HUES64 (cell line): ENCODE results near the gene RTTN.

Source experiments
- H3K27ac ChIP-seq: 2 replicates; pipeline ENCODE4 v1.7.0; 2013; ENCODE audit warnings: low read depth, low read length, inconsistent platforms
- H3K27me3 ChIP-seq: 2 replicates; pipeline ENCODE4 v1.6.1; 2013; ENCODE audit warnings: mild to moderate bottlenecking, low read length; ENCODE audit not compliant: insufficient read depth
- H3K36me3 ChIP-seq: 2 replicates; pipeline ENCODE4 v1.6.1; 2013; ENCODE audit warnings: mild to moderate bottlenecking, low read length; ENCODE audit not compliant: insufficient read depth
- H3K4me1 ChIP-seq: 2 replicates; pipeline ENCODE4 v1.6.1; 2013; ENCODE audit warnings: mild to moderate bottlenecking, low read length, moderate library complexity; ENCODE audit not compliant: insufficient read depth
- H3K4me3 ChIP-seq: 2 replicates; pipeline ENCODE4 v1.5.1; 2013; ENCODE audit warnings: mild to moderate bottlenecking, low read length, moderate library complexity
- H3K9ac ChIP-seq: 2 replicates; pipeline ENCODE4 v1.6.1; 2013; ENCODE audit warnings: mild to moderate bottlenecking, low read depth, low read length
- H3K9me3 ChIP-seq: 2 replicates; pipeline ENCODE4 v1.6.1; 2013; ENCODE audit warnings: low read depth, low read length; ENCODE audit not compliant: insufficient read depth
- WGBS: fragments of 150-250, 120-280 bp; methylation state at CpG from one replicate; pipeline ENCODE4 v1.1.7; 2013; ENCODE audit warnings: missing lambda C conversion rate; 5-methylcytosine and 5-hydroxymethylcytosine counted together

RTTN gene

GRCh38 chr18:70028084-70028483 lies 177.4 kb downstream of the RTTN start:
- WGBS, result 89% methylated on average over 3 of the region's 3 CpGs
- no peak overlapping the region for H3K4me3 ChIP-seq
- no peak overlapping the region for H3K9ac ChIP-seq
- no peak overlapping the region for H3K27ac ChIP-seq
- H3K9me3 ChIP-seq, result no peaks in the 10 kb centered on the region
- no peaks in the 10 kb centered on the region for H3K27me3 ChIP-seq
- no peaks in the 10 kb centered on the region for H3K4me1 ChIP-seq
- H3K36me3 ChIP-seq, result peaks cover 19% of the 10 kb centered on the region

GRCh38 chr18:70025580-70025979 lies 179.9 kb downstream of the RTTN start:
- no peak overlapping the region for H3K27ac ChIP-seq
- H3K4me3 ChIP-seq, result no peak overlapping the region
- no peaks in the 10 kb centered on the region for H3K9me3 ChIP-seq
- WGBS, result 91% methylated on average over 5 of the region's 5 CpGs
- H3K27me3 ChIP-seq, result no peaks in the 10 kb centered on the region
- H3K36me3 ChIP-seq, result peaks cover 29% of the 10 kb centered on the region
- no peaks in the 10 kb centered on the region for H3K4me1 ChIP-seq
- no peak overlapping the region for H3K9ac ChIP-seq

DNA sequence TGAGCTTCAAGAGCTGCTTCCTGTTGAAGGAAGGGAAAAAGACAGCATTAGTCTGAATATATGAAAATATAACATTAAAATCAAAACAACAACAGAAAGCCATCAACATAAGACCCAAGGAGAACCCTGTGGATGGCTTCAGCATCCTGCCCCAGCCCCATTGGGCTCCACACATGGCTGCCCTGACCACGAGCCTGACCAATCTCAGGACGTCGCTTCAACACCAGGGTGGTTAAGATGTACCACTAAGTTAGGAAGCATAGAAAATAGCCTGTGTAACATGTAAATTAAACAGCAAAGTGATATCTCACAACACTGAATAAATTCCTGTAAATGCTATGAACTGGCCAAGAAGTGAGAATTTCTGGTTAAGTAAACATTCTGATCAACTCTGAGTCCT lies 180.7 kb downstream of the RTTN start:
- Histone ChIP-seq H3K4me1 (no peaks in the 10 kb centered on the region), H3K27ac (no peak overlapping the region), H3K4me3 (no peak overlapping the region), H3K9me3 (no peaks in the 10 kb centered on the region), H3K36me3 (peaks cover 33% of the 10 kb centered on the region), H3K9ac (no peak overlapping the region), H3K27me3 (no peaks in the 10 kb centered on the region)
- 90% methylated on average over 3 of the region's 3 CpGs for WGBS

DNA sequence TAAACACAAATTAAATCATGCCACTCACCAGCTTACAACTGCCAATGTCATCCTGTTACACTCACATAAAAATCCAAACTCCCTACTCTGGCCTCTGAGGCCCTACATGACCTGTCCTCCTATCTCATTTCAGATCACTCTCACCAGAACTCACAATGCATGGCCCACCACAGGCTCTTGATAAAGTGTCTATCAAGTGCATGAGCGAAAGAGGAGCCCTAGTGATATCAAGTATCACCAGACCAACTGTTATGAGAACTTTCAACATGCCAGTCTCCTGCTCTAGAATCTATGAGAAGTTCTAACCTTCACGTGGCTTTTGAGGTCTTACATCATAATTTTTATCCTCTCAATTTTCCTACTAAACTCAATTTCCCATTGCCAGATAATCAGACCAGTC lies 181.4 kb downstream of the RTTN start:
- no peak overlapping the region for H3K9ac ChIP-seq
- no peaks in the 10 kb centered on the region for H3K27me3 ChIP-seq
- H3K27ac ChIP-seq, result no peak overlapping the region
- H3K9me3 ChIP-seq, result no peaks in the 10 kb centered on the region
- WGBS, result 93% methylated on average over 2 of the region's 2 CpGs
- no peak overlapping the region for H3K4me3 ChIP-seq
- H3K4me1 ChIP-seq, result no peaks in the 10 kb centered on the region
- peaks cover 33% of the 10 kb centered on the region for H3K36me3 ChIP-seq

GRCh38 chr18:70022636-70023035 lies 182.9 kb downstream of the RTTN start:
- 94% methylated on average over 3 of the region's 3 CpGs for WGBS
- Histone ChIP-seq H3K36me3 (peaks cover 30% of the 10 kb centered on the region), H3K4me3 (no peak overlapping the region), H3K4me1 (no peaks in the 10 kb centered on the region), H3K9me3 (no peaks in the 10 kb centered on the region), H3K27ac (no peak overlapping the region), H3K27me3 (no peaks in the 10 kb centered on the region), H3K9ac (no peak overlapping the region)

DNA sequence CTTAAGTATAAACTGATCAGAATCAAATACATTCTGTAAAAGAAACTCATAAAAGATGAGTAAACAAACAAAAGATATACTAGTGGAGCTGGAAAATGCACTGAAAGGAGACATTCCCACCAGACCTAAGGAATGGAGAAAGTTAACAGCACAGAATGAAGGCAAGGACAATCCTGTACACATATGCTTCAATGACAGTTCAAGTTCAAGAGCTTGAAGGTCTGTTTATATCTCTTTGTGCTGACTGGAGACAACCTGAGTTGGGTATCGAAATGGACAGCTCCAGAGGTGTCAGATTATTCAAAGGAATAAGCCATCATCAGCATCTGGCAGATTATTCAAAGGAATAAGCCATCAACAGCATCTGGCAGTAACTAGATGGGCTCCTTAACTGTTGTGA lies 184.0 kb downstream of the RTTN start:
- H3K9ac ChIP-seq, result no peak overlapping the region
- no peak overlapping the region for H3K27ac ChIP-seq
- H3K27me3 ChIP-seq, result no peaks in the 10 kb centered on the region
- H3K4me3 ChIP-seq, result no peak overlapping the region
- H3K36me3 ChIP-seq, result peaks cover 34% of the 10 kb centered on the region
- H3K4me1 ChIP-seq, result peaks cover 5% of the 10 kb centered on the region
- no peaks in the 10 kb centered on the region for H3K9me3 ChIP-seq
- WGBS, result 100% methylated on average over 1 of the region's 1 CpG

DNA sequence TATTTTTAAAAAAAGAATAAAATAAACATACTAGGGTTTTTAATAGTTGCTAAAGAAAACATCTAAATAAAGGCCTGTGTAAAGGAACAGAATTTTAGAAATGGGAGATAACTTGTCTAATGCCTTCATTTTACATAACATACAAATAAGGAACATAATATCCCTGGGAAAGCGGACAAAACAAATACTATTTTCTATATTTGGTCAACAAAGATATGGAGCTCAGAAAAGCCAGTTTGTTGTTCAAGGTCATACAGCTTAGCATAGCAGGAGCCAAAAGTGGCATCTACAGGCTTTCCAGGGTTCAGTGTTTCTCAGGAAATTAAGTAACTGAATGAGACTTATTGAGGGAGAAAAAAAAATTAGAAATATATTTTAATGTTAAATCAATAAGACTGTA lies 184.4 kb downstream of the RTTN start:
- Histone ChIP-seq H3K9me3 (no peaks in the 10 kb centered on the region), H3K9ac (no peak overlapping the region), H3K36me3 (peaks cover 36% of the 10 kb centered on the region), H3K27me3 (no peaks in the 10 kb centered on the region), H3K4me1 (peaks cover 5% of the 10 kb centered on the region), H3K27ac (no peak overlapping the region), H3K4me3 (no peak overlapping the region)
- 88% methylated on average over 1 of the region's 1 CpG for WGBS

- no peak overlapping the region for H3K27ac ChIP-seq
- H3K27me3 ChIP-seq, result no peaks in the 10 kb centered on the region
- H3K4me1 ChIP-seq, result peaks cover 5% of the 10 kb centered on the region
- no peaks in the 10 kb centered on the region for H3K9me3 ChIP-seq
- no peak overlapping the region for H3K9ac ChIP-seq
- no CpG with 5 or more reads among the region's 2 CpGs for WGBS
- H3K4me3 ChIP-seq, result no peak overlapping the region
- H3K36me3 ChIP-seq, result peaks cover 36% of the 10 kb centered on the region
Measured at GRCh38 chr18:70019991-70020390, 185.5 kb downstream of the RTTN start.

- Histone ChIP-seq H3K4me3 (no peak overlapping the region), H3K27ac (no peak overlapping the region), H3K9ac (no peak overlapping the region), H3K27me3 (no peaks in the 10 kb centered on the region), H3K36me3 (peaks cover 31% of the 10 kb centered on the region), H3K4me1 (peaks cover 5% of the 10 kb centered on the region), H3K9me3 (no peaks in the 10 kb centered on the region)
- 94% methylated on average over 2 of the region's 2 CpGs for WGBS
Measured at GRCh38 chr18:70019136-70019535, 186.4 kb downstream of the RTTN start.

GRCh38 chr18:70015127-70015526 lies 190.4 kb downstream of the RTTN start:
- WGBS, result 85% methylated on average over 7 of the region's 7 CpGs

GRCh38 chr18:70005580-70005979 lies 199.9 kb downstream of the RTTN start:
- Histone ChIP-seq H3K27ac (no peak overlapping the region), H3K4me1 (no peaks in the 10 kb centered on the region), H3K27me3 (no peaks in the 10 kb centered on the region), H3K9ac (no peak overlapping the region), H3K9me3 (no peaks in the 10 kb centered on the region), H3K36me3 (peaks cover 3% of the 10 kb centered on the region; the same call in 1 of the 2 replicates), H3K4me3 (no peak overlapping the region)
- WGBS, result 81% methylated on average over 3 of the region's 3 CpGs

More at GRCh38 chr18:70015127-70015526, 190.4 kb downstream of the RTTN start:
- Histone ChIP-seq H3K9ac (no peak overlapping the region), H3K27me3 (no peaks in the 10 kb centered on the region), H3K36me3 (peaks cover 11% of the 10 kb centered on the region; the same call in 1 of the 2 replicates), H3K4me1 (peaks cover 5% of the 10 kb centered on the region), H3K27ac (no peak overlapping the region), H3K9me3 (no peaks in the 10 kb centered on the region), H3K4me3 (no peak overlapping the region)

DNA sequence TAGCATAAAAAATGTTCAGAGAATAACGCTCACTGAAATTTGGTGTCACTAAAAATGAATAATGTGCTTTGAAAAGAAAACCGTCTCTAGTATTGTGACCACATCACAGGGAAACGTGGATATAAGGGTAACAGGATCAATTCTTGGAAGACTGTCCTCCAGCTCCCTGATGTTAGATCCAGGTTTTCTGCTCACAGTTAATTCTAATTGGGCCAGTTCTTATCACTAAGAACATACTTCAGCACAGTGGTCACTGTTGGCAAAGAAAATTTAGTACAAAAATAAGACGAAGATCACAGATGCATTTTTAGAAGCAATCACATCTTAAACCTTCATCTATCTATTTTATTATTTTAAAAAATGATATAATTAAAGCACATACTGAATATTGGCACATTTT lies 200.8 kb downstream of the RTTN start:
- Histone ChIP-seq H3K27me3 (no peaks in the 10 kb centered on the region), H3K4me1 (no peaks in the 10 kb centered on the region), H3K9me3 (no peaks in the 10 kb centered on the region), H3K36me3 (peaks cover 3% of the 10 kb centered on the region; the same call in 1 of the 2 replicates), H3K27ac (no peak overlapping the region), H3K4me3 (no peak overlapping the region), H3K9ac (no peak overlapping the region)
- 95% methylated on average over 4 of the region's 4 CpGs for whole genome bisulfite sequencing
